A549 (cell line): ENCODE measurements around the gene NLRP1. TPM values are rescaled to one million over a fixed set of nuclear protein-coding genes. Genes with fewer than 3 reads are reported as not detected.

Experiments used
- ATAC-seq, 2 experiments: fragments of 200-7000 bp in 1 of 2; fragments of >200 bp in 1 of 2; cut with Nextera tagmentation in 1 of 2; cut with Tn5 transposase in 1 of 2; 3 replicates each; pipeline versions ENCODE4 v1.8.0 to v1.9.1; 2018 to 2020; ENCODE audit warnings: mild to moderate bottlenecking in 1 of 2, moderate library complexity in 1 of 2
- CTCF ChIA-PET: fragments of 300-600 bp; sonication (Branson Sonifier 250); formaldehyde crosslinking; extraction: SDS; loops from one replicate; lab custom pipeline; 2021; ENCODE audit warnings: antibody characterized with exemption, inconsistent platforms; lab: Yijun Ruan, JAX
- POLR2A ChIA-PET: fragments of 350-600 bp; formaldehyde crosslinking; extraction: SDS; loops from one replicate; lab custom pipeline; 2021; ENCODE audit warnings: antibody characterized with exemption, inconsistent platforms; lab: Yijun Ruan, JAX
- DNase-seq, 2 experiments: peaks; one replicate each; pipeline versions ENCODE4 v3.0.0 to v3.0.0-alpha.2; 2011 to 2016; ENCODE audit warnings: low read depth in 1 of 2, low spot score in 1 of 2
- FAIRE-seq: peaks from 2 replicates; lab custom pipeline; 2011; peaks lifted over from hg19 to GRCh38; lab: Jason Lieb, UNC
- H3K27ac ChIP-seq, 2 experiments: fragments of >200 bp; sonication (Bioruptor Twin); formaldehyde crosslinking; 3 replicates each; pipeline ENCODE4 v1.5.1; 2016 to 2017
- H3K4me1 ChIP-seq: fragments of >200 bp; sonication (Bioruptor Twin); formaldehyde crosslinking; 3 replicates; pipeline ENCODE4 v1.6.1; 2016
- H3K4me2 ChIP-seq: fragments of >200 bp; sonication (Bioruptor Twin); formaldehyde crosslinking; 3 replicates; pipeline ENCODE4 v1.6.1; 2016
- H3K4me3 ChIP-seq: fragments of >200 bp; sonication (Bioruptor Twin); formaldehyde crosslinking; 3 replicates; pipeline ENCODE4 v1.5.1; 2016
- H3K9me3 ChIP-seq: fragments of >200 bp; sonication (Bioruptor Twin); formaldehyde crosslinking; 3 replicates; pipeline ENCODE4 v1.6.1; 2016
- BCL3 ChIP-seq: fragments of >200 bp; sonication (Bioruptor Twin); formaldehyde crosslinking; IDR thresholded peaks from 3 replicates; pipeline ENCODE4 v1.6.1; 2016
- CBX2 ChIP-seq: fragments of 200-600 bp; sonication (generic); IDR thresholded peaks from 2 replicates; pipeline ENCODE4 v1.6.1; 2016; ENCODE audit warnings: low read depth, mild to moderate bottlenecking, borderline replicate concordance
- CHD4 ChIP-seq: fragments of 200-600 bp; sonication (generic); IDR thresholded peaks from 2 replicates; pipeline ENCODE4 v1.6.1; 2016; ENCODE audit warnings: antibody characterized with exemption, mild to moderate bottlenecking, borderline replicate concordance
- CTCF ChIP-seq: fragments of >200 bp; sonication (Bioruptor Twin); formaldehyde crosslinking; IDR thresholded peaks from 3 replicates; pipeline ENCODE4 v1.5.1; 2016
- E2F6 ChIP-seq: IDR thresholded peaks from 2 replicates; pipeline ENCODE4 v1.6.1; 2012; ENCODE audit warnings: low read depth, borderline replicate concordance
- ELK1 ChIP-seq: fragments of 150-350 bp; IDR thresholded peaks from 2 replicates; pipeline ENCODE4 v1.6.1; 2014; ENCODE audit warnings: low read depth, mild to moderate bottlenecking, low read length
- EP300 ChIP-seq, 2 experiments: fragments of >200 bp; sonication (Bioruptor Twin); formaldehyde crosslinking; IDR thresholded peaks; 2 replicates in 1 of 2; 3 replicates in 1 of 2; pipeline ENCODE4 v1.6.1; 2016 to 2017
- HDAC2 ChIP-seq: fragments of 200-600 bp; sonication (generic); IDR thresholded peaks from 2 replicates; pipeline ENCODE4 v1.6.1; 2016
- HEYL ChIP-seq: fragments of 250-450 bp; sonication (Bioruptor Pico); IDR thresholded peaks from 2 replicates; pipeline ENCODE4 v1.8.0; 2021; ENCODE audit warnings: mild to moderate bottlenecking, moderate library complexity
- HOXA7 ChIP-seq: fragments of 250-450 bp; sonication (Bioruptor Pico); IDR thresholded peaks from 2 replicates; pipeline ENCODE4 v1.5.0; 2020; ENCODE audit warnings: mild to moderate bottlenecking, moderate library complexity
- HOXB13 ChIP-seq: fragments of 250-450 bp; sonication (Bioruptor Pico); IDR thresholded peaks from 2 replicates; pipeline ENCODE4 v1.5.0; 2020; ENCODE audit warnings: low read depth, mild to moderate bottlenecking, moderate library complexity
- KDM1A ChIP-seq: fragments of 200-600 bp; sonication (generic); IDR thresholded peaks from 2 replicates; pipeline ENCODE4 v1.6.1; 2016; ENCODE audit warnings: low read depth, mild to moderate bottlenecking
- MAFK ChIP-seq: fragments of 450-650 bp; IDR thresholded peaks from 2 replicates; pipeline ENCODE4 v1.6.1; 2014; ENCODE audit not compliant: partially characterized antibody
- MAX ChIP-seq: IDR thresholded peaks from 2 replicates; pipeline ENCODE4 v1.6.1; 2012
- MAZ ChIP-seq: fragments of 150-350 bp; IDR thresholded peaks from 2 replicates; pipeline ENCODE4 v1.6.1; 2014; ENCODE audit warnings: antibody characterized with exemption, low read depth, low read length, borderline replicate concordance
- NFE2L2 ChIP-seq: fragments of 150-350 bp; conservative IDR thresholded peaks from 2 replicates; pipeline ENCODE4 v1.6.1; 2014; ENCODE audit warnings: low read length
- NPAS2 ChIP-seq: fragments of 250-450 bp; sonication (Bioruptor Pico); IDR thresholded peaks from 2 replicates; pipeline ENCODE4 v1.8.0; 2022; ENCODE audit warnings: mild to moderate bottlenecking, moderate library complexity, borderline replicate concordance
- NR3C1 ChIP-seq: fragments of >200 bp; sonication (Bioruptor Twin); formaldehyde crosslinking; IDR thresholded peaks from 3 replicates; pipeline ENCODE4 v1.6.1; 2017
- PHF8 ChIP-seq: fragments of 200-600 bp; sonication (generic); IDR thresholded peaks from 2 replicates; pipeline ENCODE4 v1.6.1; 2016; ENCODE audit warnings: low read depth, mild to moderate bottlenecking, antibody characterized with exemption, moderate library complexity, borderline replicate concordance
- RCOR1 ChIP-seq: fragments of 150-350 bp; IDR thresholded peaks from 2 replicates; pipeline ENCODE4 v1.6.1; 2014; ENCODE audit warnings: antibody characterized with exemption, low read length, low read depth
- RFX5 ChIP-seq: fragments of 450-650 bp; IDR thresholded peaks from 2 replicates; pipeline ENCODE4 v1.7.1; 2014; ENCODE audit warnings: antibody characterized with exemption, mild to moderate bottlenecking, moderate library complexity
- SMC3 ChIP-seq: fragments of >200 bp; sonication (Bioruptor Twin); formaldehyde crosslinking; IDR thresholded peaks from 3 replicates; pipeline ENCODE4 v1.6.1; 2018; ENCODE audit warnings: inconsistent platforms
- TFCP2L1 ChIP-seq: fragments of 250-450 bp; sonication (Bioruptor Pico); IDR thresholded peaks from 2 replicates; pipeline ENCODE4 v1.5.0; 2021; ENCODE audit warnings: mild to moderate bottlenecking
- TP53 ChIP-seq: fragments of 250-450 bp; sonication (Bioruptor Pico); IDR thresholded peaks from 2 replicates; pipeline ENCODE4 v1.5.0; 2021; ENCODE audit warnings: mild to moderate bottlenecking, moderate library complexity
- ZFP36 ChIP-seq: fragments of 450-650 bp; IDR thresholded peaks from 2 replicates; pipeline ENCODE4 v1.6.1; 2014; ENCODE audit warnings: borderline replicate concordance; ENCODE audit not compliant: partially characterized antibody
- ZSCAN20 ChIP-seq: fragments of 250-450 bp; sonication (Bioruptor Pico); IDR thresholded peaks from 2 replicates; pipeline ENCODE4 v1.8.0; 2022; ENCODE audit warnings: mild to moderate bottlenecking, moderate library complexity
- WGBS: methylation state at CpG from one replicate; pipeline ENCODE4 v1.1.6; 2017; ENCODE audit errors: missing lambda C conversion rate; 5-methylcytosine and 5-hydroxymethylcytosine counted together
- polyA plus RNA-seq, 4 experiments: library from polyadenylated mRNA; depleted of rRNA in 3 of 4; stranded (reverse); fragments of >200 nt; fragmentation: RNase III in 1 of 4; extraction: RNeasy Plus Mini Kit Qiagen cat#74134 plus additional on column Dnase treatment in 1 of 4; gene quantifications; 2 replicates in 3 of 4; 3 replicates in 1 of 4; pipeline ENCODE4 v1.2.3, GENCODE V29; 2011 to 2017
- TF ChIP-seq, protein P1 (sequence below): fragments of 250-450 bp; sonication (Bioruptor Pico); IDR thresholded peaks from 2 replicates; pipeline ENCODE4 v1.5.0; 2021; ENCODE audit warnings: mild to moderate bottlenecking, moderate library complexity, borderline replicate concordance

The NLRP1 gene
- polyA plus RNA-seq, 2 of the 4 experiments (the other 2 are of a cell fraction): 1.1 to 4.4 TPM

- TF ChIP-seq CHD4 (no peak), ZFP36 (no peak), ZSCAN20 (no peak), CTCF (no peak), TP53 (no peak), NFE2L2 (no peak), MAX (no peak), PHF8 (no peak), RFX5 (no peak), HDAC2 (no peak), CBX2 (no peak), ELK1 (no peak), HOXB13 (CRISPR knock-in tag) (no peak), TFCP2L1 (CRISPR knock-in tag) (no peak), E2F6 (no peak), BCL3 (no peak), NR3C1 (no peak), MAZ (no peak), SMC3 (no peak)
- DNase-seq: no peak
- no peak overlapping the region for H3K4me2 ChIP-seq
- no peak for FAIRE-seq
- H3K4me1 ChIP-seq: no peaks in the 10 kb centered on the region
- no peaks in the 10 kb centered on the region for H3K9me3 ChIP-seq
- no peak overlapping the region for H3K4me3 ChIP-seq
- peak in 1 of 2 experiments; percentile 30; a peak in 1 of 6 replicates for ATAC-seq
- ChIA-PET POLR2A (no interaction called here), CTCF (no interaction called here)
- no peak overlapping the region for H3K27ac ChIP-seq
- WGBS: 36% methylated on average over 3 of the region's 3 CpGs
Measured at GRCh38 chr17:5553479-5553878, 30.8 kb downstream of the NLRP1 start.

DNA sequence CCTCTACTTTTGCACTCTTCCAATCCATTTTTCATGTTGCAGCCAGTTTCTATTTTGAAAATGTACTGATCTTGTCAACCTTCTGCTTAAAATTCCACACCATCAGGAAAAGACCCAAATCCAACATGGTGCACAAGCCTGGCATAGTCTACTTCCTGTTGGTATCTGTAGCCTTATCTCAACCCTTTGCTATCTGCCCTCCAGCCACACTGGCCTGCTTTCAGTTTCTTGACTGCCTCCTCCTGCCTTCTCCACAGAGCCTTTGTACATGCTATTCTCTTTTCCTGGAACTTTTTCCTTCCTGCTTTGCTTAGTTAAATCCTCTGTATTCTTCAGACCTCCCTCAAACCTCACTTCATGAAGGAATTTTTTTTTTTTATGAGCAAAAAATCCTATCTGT, 31.5 kb downstream of the NLRP1 start:
- H3K4me2 ChIP-seq: no peak overlapping the region
- TF ChIP-seq SMC3: no peak
- TF ChIP-seq MAZ: no peak
- no peak for TF ChIP-seq EP300 (IDR thresholded peaks at IDR 0.05)
- no peak for TF ChIP-seq CHD4
- no peak for TF ChIP-seq NPAS2
- no peak for TF ChIP-seq ZFP36
- TF ChIP-seq MAFK: no peak
- TF ChIP-seq TP53: no peak
- TF ChIP-seq NFE2L2: no peak
- no peak for TF ChIP-seq RCOR1
- no peak for TF ChIP-seq KDM1A
- no peak for TF ChIP-seq BCL3
- TF ChIP-seq HOXA7: no peak
- no peak for TF ChIP-seq HEYL (CRISPR knock-in tag)
- TF ChIP-seq, protein P1, sequence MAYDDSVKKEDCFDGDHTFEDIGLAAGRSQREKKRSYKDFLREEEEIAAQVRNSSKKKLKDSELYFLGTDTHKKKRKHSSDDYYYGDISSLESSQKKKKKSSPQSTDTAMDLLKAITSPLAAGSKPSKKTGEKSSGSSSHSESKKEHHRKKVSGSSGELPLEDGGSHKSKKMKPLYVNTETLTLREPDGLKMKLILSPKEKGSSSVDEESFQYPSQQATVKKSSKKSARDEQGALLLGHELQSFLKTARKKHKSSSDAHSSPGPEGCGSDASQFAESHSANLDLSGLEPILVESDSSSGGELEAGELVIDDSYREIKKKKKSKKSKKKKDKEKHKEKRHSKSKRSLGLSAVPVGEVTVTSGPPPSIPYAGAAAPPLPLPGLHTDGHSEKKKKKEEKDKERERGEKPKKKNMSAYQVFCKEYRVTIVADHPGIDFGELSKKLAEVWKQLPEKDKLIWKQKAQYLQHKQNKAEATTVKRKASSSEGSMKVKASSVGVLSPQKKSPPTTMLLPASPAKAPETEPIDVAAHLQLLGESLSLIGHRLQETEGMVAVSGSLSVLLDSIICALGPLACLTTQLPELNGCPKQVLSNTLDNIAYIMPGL (CRISPR knock-in tag): no peak
- FAIRE-seq: no peak
- H3K9me3 ChIP-seq: no peaks in the 10 kb centered on the region
- no peak overlapping the region for H3K4me3 ChIP-seq
- ChIA-PET POLR2A (no interaction called here), CTCF (no interaction called here)
- ATAC-seq: no peak
- H3K27ac ChIP-seq: no peak overlapping the region
- DNase-seq: no peak
- no peaks in the 10 kb centered on the region for H3K4me1 ChIP-seq
